ENCODE data around the gene AADAT. TPM values are rescaled to one million over a fixed set of nuclear protein-coding genes. Genes with fewer than 3 reads are reported as not detected.

Gene AADAT
- total RNA-seq, 1 experiment from 2014 or later = 8.4 TPM

DNA sequence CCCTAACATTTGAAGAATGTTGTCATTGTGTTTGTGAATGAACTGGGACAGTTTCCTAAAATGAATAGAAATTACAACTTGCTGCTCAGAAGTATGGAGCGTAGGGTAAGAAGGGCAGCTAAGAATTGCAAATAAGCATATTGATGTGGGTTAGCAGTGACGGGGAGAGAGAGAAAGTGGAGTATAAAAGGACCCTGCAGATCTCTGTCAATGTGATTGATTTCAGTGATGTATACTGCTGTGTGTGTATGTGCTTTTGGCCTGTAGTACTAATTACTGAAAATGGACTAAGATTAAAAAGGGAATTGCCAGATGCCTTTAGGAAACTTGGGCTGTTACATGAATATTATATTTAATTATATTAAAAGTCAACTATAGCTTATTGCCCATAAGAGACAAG, 55.8 kb downstream of the AADAT start:
- TF ChIP-seq, protein P1, sequence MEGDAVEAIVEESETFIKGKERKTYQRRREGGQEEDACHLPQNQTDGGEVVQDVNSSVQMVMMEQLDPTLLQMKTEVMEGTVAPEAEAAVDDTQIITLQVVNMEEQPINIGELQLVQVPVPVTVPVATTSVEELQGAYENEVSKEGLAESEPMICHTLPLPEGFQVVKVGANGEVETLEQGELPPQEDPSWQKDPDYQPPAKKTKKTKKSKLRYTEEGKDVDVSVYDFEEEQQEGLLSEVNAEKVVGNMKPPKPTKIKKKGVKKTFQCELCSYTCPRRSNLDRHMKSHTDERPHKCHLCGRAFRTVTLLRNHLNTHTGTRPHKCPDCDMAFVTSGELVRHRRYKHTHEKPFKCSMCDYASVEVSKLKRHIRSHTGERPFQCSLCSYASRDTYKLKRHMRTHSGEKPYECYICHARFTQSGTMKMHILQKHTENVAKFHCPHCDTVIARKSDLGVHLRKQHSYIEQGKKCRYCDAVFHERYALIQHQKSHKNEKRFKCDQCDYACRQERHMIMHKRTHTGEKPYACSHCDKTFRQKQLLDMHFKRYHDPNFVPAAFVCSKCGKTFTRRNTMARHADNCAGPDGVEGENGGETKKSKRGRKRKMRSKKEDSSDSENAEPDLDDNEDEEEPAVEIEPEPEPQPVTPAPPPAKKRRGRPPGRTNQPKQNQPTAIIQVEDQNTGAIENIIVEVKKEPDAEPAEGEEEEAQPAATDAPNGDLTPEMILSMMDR (IDR thresholded peaks at IDR 0.05; ENCODE audit: insufficient read depth in 1 of 2, low read depth in 1 of 2, low read length in 1 of 2, severe bottlenecking in 1 of 2, unreplicated experiment in 1 of 2) = no peak
- Histone ChIP-seq H3K36me3 (ENCODE audit: control insufficient read depth, insufficient read depth, low read length) (no peaks in the 10 kb centered on the region), H3K9me3 (no peaks in the 10 kb centered on the region), H3K4me3 (ENCODE audit: low read depth, low read length) (no peak overlapping the region), H3K4me1 (no peaks in the 10 kb centered on the region), H3K27me3 (replicated peaks; ENCODE audit: control insufficient read depth, insufficient read depth, low read length) (no peaks in the 10 kb centered on the region; the same call in 1 of the 2 replicates)
- H3K4me3 Mint-ChIP-seq (ENCODE audit: unreplicated experiment) = no peak overlapping the region
- ChIA-PET CTCF (no interaction called here), POLR2A (no interaction called here)
- H3K27ac Mint-ChIP-seq (ENCODE audit: unreplicated experiment) = no peak overlapping the region
- H3K36me3 Mint-ChIP-seq (ENCODE audit: insufficient read depth, unreplicated experiment) = no peaks in the 10 kb centered on the region
- BruUV-seq (replicated peaks) = no TSS peak
- intact Hi-C loops (cut with micrococcal nuclease; ENCODE audit: unreplicated experiment) = no loop called here
- H3K9me3 Mint-ChIP-seq (ENCODE audit: unreplicated experiment) = no peaks in the 10 kb centered on the region
- H3K4me1 Mint-ChIP-seq (ENCODE audit: low read depth, unreplicated experiment) = no peaks in the 10 kb centered on the region
- peaks cover 7% of the 10 kb centered on the region for H3K27me3 Mint-ChIP-seq (ENCODE audit: insufficient read depth, unreplicated experiment)
- DNase-seq = no peak

DNA sequence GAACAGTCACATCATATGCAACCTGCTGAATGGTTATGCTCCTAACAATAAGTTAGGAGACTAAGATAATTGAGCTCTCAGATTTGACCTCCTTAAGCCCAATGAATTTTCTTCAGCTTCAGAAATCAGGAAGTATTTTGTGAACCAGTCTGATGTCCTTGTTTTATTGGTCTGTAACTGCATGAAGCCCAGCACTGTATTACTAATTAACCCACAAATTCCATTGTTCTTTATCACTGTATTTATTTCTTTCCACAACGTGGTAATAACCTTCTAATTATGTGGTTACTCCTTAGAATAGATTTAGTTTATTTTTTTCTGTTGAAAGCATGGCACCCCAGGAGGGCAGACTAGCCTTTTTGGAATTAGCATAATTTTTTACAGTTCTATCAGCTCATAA, 59.6 kb downstream of the AADAT start:
- DNase-seq = no peak
- intact Hi-C loops (cut with micrococcal nuclease; ENCODE audit: unreplicated experiment) = no loop called here
- Histone ChIP-seq H3K4me3 (ENCODE audit: low read depth, low read length) (no peak overlapping the region), H3K27me3 (replicated peaks; ENCODE audit: control insufficient read depth, insufficient read depth, low read length) (peaks cover 4% of the 10 kb centered on the region), H3K9me3 (no peaks in the 10 kb centered on the region), H3K36me3 (ENCODE audit: control insufficient read depth, insufficient read depth, low read length) (no peaks in the 10 kb centered on the region), H3K4me1 (no peaks in the 10 kb centered on the region; the same call in 1 of the 2 replicates)
- TF ChIP-seq, protein P1 (IDR thresholded peaks at IDR 0.05; ENCODE audit: insufficient read depth in 1 of 2, low read depth in 1 of 2, low read length in 1 of 2, severe bottlenecking in 1 of 2, unreplicated experiment in 1 of 2) = no peak
- Mint-ChIP-seq H3K4me1 (ENCODE audit: low read depth, unreplicated experiment) (no peaks in the 10 kb centered on the region), H3K9me3 (ENCODE audit: unreplicated experiment) (no peaks in the 10 kb centered on the region), H3K27me3 (ENCODE audit: insufficient read depth, unreplicated experiment) (peaks cover 14% of the 10 kb centered on the region), H3K36me3 (ENCODE audit: insufficient read depth, unreplicated experiment) (peaks cover 7% of the 10 kb centered on the region), H3K27ac (ENCODE audit: unreplicated experiment) (no peak overlapping the region), H3K4me3 (ENCODE audit: unreplicated experiment) (no peak overlapping the region)
- CTCF ChIA-PET = no interaction called here
- BruUV-seq (replicated peaks) = no TSS peak
- POLR2A ChIA-PET = no interaction called here

DNA sequence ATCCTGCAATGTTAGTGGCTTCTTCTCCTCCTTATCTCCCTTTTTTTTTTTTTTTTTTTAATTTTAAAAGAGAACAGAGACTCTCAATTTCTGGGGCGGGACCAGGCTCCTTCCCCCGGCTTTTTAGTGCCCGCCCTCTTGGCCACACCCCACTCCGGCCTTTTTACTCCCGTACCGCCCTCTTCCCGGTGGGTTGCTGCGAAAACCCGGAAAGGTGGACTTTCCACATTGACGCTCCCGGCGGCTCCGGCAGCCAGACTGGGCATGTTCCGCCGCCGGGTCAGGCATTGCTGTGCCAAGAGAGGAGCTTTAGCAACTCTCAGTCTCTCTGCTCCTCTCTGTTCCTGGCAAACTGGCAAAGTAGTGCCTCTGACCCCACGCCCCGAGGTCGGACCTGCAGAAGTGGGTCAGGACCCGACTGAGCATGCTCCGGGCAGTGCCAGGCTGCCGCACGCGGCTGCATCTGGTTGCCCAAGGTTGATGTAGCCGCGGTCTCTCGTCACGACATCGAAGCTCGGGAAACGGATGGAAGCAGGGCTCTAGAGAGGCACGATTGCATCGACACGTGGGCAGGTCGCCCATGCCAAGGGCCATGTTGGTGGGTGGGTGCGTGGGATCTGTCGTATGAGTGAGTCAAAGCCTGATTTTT, 62.5 kb downstream of the AADAT start:
- ChIA-PET POLR2A (no interaction called here), CTCF (no interaction called here)
- Mint-ChIP-seq H3K9me3 (ENCODE audit: unreplicated experiment) (no peaks in the 10 kb centered on the region), H3K27ac (ENCODE audit: unreplicated experiment) (peak overlapping the region; percentile 51), H3K36me3 (ENCODE audit: insufficient read depth, unreplicated experiment) (peaks cover 7% of the 10 kb centered on the region), H3K4me3 (ENCODE audit: unreplicated experiment) (peak overlapping the region; percentile 84), H3K27me3 (ENCODE audit: insufficient read depth, unreplicated experiment) (peaks cover 17% of the 10 kb centered on the region), H3K4me1 (ENCODE audit: low read depth, unreplicated experiment) (no peaks in the 10 kb centered on the region)
- H3K36me3 ChIP-seq (ENCODE audit: control insufficient read depth, insufficient read depth, low read length) = no peaks in the 10 kb centered on the region
- peaks cover 4% of the 10 kb centered on the region for H3K27me3 ChIP-seq (replicated peaks; ENCODE audit: control insufficient read depth, insufficient read depth, low read length)
- no peaks in the 10 kb centered on the region; the same call in 1 of the 2 replicates for H3K4me1 ChIP-seq
- H3K9me3 ChIP-seq = no peaks in the 10 kb centered on the region
- TF ChIP-seq, protein P1 (IDR thresholded peaks at IDR 0.05; ENCODE audit: insufficient read depth in 1 of 2, low read depth in 1 of 2, low read length in 1 of 2, severe bottlenecking in 1 of 2, unreplicated experiment in 1 of 2) = no peak
- DNase-seq = peak; percentile 93 to 94
- peak overlapping the region; percentile 78 for H3K4me3 ChIP-seq (ENCODE audit: low read depth, low read length)
- intact Hi-C loops (cut with micrococcal nuclease; ENCODE audit: unreplicated experiment) = loop anchor here (1.0 to 5.0 kb wide), 6 partner anchors 50 to 270 kb away; partner anchors contain the start of genes AADAT and HPF1
- BruUV-seq (replicated peaks) = no TSS peak
